Mucosa of descending colon (tissue), 3 donors: Measurements from ENCODE around the gene AGK. TPM values are rescaled to one million over a fixed set of nuclear protein-coding genes. Genes with fewer than 3 reads are reported as not detected.

Experiments
- ATAC-seq: fragments of 200-7000 bp; cut with Tn5 transposase; one replicate; pipeline ENCODE4 v1.9.1; 2020; ENCODE audit warnings: mild to moderate bottlenecking, moderate library complexity
- DNase-seq, 3 donors: peaks; one replicate each; pipeline ENCODE4 v3.0.0-alpha.2; 2020
- H3K36me3 ChIP-seq: fragments of 200-600 bp; one replicate; pipeline ENCODE4 v1.8.0; 2021; ENCODE audit warnings: low read depth, mild to moderate bottlenecking
- H3K4me1 ChIP-seq: fragments of 200-600 bp; one replicate; pipeline ENCODE4 v1.8.0; 2021; ENCODE audit warnings: low read depth, mild to moderate bottlenecking
- H3K4me3 ChIP-seq: fragments of 200-600 bp; one replicate; pipeline ENCODE4 v1.8.0; 2021; ENCODE audit warnings: mild to moderate bottlenecking
- H3K9me3 ChIP-seq: fragments of 200-600 bp; one replicate; pipeline ENCODE4 v1.8.0; 2021; ENCODE audit warnings: mild to moderate bottlenecking
- intact Hi-C, 2 donors: fragments of 100-400 bp; cut with DNase I in 1 of 2; cut with micrococcal nuclease in 1 of 2; formaldehyde crosslinking; loops; one replicate each; pipeline versions ENCODE4 v1.11.0 to v1.11.1; 2022; cut with DNase I, micrococcal nuclease
- total RNA-seq, 3 donors: library from RNA; stranded (reverse); fragmentation: NEBNext Ultra II Directional in 2 of 3; extraction: Animal tissue kit (Norgen Biotek cat#: 25700) in 2 of 3; gene quantifications; one replicate each; pipeline versions ENCODE4 v1.2.1 to v1.2.4, GENCODE V29; 2021 to 2023
- TF ChIP-seq, protein P1 (sequence below): fragments of 200-600 bp; IDR thresholded peaks from one replicate; pipeline ENCODE4 v1.8.0; 2022; ENCODE audit warnings: antibody characterized with exemption, mild to moderate bottlenecking
- donor health status: DM: no; HTN: no; CAD: no; lungs with moderate emphysema.
- donor health status: DM: no; HTN: no; CAD: no.
- donor health status: DM: no; HTN: yes; CAD: no.

The AGK gene
- total RNA-seq, 3 donors from 2014 or later, result 16.7 to 20.7 (median 17.6) TPM

GRCh38 chr7:141585592-141586510 lies 34.6 kb downstream of the AGK start:
- ATAC-seq, result no peak
- TF ChIP-seq, protein P1, sequence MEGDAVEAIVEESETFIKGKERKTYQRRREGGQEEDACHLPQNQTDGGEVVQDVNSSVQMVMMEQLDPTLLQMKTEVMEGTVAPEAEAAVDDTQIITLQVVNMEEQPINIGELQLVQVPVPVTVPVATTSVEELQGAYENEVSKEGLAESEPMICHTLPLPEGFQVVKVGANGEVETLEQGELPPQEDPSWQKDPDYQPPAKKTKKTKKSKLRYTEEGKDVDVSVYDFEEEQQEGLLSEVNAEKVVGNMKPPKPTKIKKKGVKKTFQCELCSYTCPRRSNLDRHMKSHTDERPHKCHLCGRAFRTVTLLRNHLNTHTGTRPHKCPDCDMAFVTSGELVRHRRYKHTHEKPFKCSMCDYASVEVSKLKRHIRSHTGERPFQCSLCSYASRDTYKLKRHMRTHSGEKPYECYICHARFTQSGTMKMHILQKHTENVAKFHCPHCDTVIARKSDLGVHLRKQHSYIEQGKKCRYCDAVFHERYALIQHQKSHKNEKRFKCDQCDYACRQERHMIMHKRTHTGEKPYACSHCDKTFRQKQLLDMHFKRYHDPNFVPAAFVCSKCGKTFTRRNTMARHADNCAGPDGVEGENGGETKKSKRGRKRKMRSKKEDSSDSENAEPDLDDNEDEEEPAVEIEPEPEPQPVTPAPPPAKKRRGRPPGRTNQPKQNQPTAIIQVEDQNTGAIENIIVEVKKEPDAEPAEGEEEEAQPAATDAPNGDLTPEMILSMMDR, result no peak

DNA sequence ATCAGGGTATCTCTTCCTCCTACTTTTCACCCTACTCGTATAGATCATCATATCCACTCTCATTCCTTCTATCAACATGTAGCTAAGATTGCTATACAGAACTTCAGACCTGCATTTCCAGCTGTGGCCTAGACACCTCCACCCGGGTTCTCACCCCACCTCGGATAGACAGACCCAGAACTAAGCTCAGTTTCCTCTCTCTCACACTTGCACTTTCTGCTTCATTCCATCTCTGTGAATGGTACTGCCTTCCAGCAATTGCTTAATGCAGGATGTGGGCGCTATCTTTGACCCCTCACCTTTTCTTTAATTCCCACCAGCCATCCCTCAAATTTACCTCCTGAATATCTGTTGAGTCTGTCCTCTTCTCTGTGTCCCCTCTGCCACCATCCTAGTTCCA lies 35.7 kb downstream of the AGK start:
- ATAC-seq, result no peak

More at GRCh38 chr7:141585592-141586510, 34.6 kb downstream of the AGK start:
- Histone ChIP-seq H3K9me3 (peaks cover 1% of the 10 kb centered on the region), H3K4me1 (no peaks in the 10 kb centered on the region), H3K4me3 (no peak overlapping the region), H3K36me3 (no peaks in the 10 kb centered on the region)
- intact Hi-C loops, result no loop called here
- DNase-seq, result no peak

GRCh38 chr7:141587304-141587703 lies 36.1 kb downstream of the AGK start:
- Histone ChIP-seq H3K9me3 (no peaks in the 10 kb centered on the region), H3K4me1 (no peaks in the 10 kb centered on the region), H3K4me3 (no peak overlapping the region), H3K36me3 (no peaks in the 10 kb centered on the region)
- ATAC-seq, result no peak
- DNase-seq, result no peak
- intact Hi-C loops, result no loop called here
- TF ChIP-seq, protein P1, result no peak

More for the DNA sequence above, 35.7 kb downstream of the AGK start:
- Histone ChIP-seq H3K36me3 (no peaks in the 10 kb centered on the region), H3K4me1 (no peaks in the 10 kb centered on the region), H3K9me3 (no peaks in the 10 kb centered on the region), H3K4me3 (no peak overlapping the region)
- DNase-seq, result no peak
- intact Hi-C loops, result no loop called here
- TF ChIP-seq, protein P1, result no peak

DNA sequence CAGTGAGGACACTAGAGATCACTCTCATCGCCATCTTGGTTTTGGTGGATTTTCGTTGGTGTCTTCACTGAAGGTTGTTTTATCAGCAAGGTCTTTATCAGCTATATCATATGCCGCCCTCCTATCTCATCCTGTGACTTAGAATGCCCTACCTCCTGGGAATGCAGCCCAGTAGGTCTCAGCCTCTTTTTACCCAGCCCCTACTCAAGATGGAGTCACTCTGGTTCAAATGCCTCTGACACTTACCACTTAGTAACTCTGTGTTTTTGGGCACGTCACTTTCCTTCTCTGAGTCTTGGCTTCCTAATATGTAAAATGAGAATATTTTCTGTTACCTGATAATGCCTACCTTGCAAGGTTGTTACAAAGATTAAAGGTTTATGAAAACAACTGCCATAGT lies 37.7 kb downstream of the AGK start:
- H3K36me3 ChIP-seq, result no peaks in the 10 kb centered on the region
- no peak for ATAC-seq
- TF ChIP-seq, protein P1, result no peak
- H3K9me3 ChIP-seq, result no peaks in the 10 kb centered on the region
- H3K4me3 ChIP-seq, result no peak overlapping the region
- intact Hi-C loops, result no loop called here
- no peaks in the 10 kb centered on the region for H3K4me1 ChIP-seq
- no peak for DNase-seq

DNA sequence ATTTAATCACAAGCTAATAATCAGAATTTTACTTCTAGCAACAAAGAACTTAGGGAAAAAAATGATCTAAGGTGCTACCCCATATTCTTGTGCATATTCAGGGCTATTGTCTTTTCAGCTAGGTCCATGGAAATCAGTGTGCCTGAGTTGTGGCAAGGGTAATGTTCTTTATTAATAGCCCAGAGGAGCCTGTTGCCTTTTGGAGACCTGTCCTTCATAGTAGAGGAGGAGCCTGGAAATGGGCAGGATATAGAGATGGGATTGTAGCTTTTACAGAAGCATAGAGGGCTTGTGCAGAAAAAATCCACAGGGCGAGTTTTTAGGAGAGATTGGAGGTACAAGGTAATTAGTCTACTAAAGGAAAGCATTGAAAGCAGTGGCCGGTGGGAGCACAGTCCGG lies 38.9 kb downstream of the AGK start:
- Histone ChIP-seq H3K4me1 (no peaks in the 10 kb centered on the region), H3K36me3 (no peaks in the 10 kb centered on the region), H3K9me3 (no peaks in the 10 kb centered on the region), H3K4me3 (no peak overlapping the region)
- TF ChIP-seq, protein P1, result no peak
- DNase-seq (no peak), ATAC-seq (no peak)
- intact Hi-C loops, result no loop called here
